Ecto neural progenitor cell (in vitro differentiated cells): Measurements from ENCODE around the gene CTIF.

Experiments
- DNase-seq: peaks from one replicate; pipeline ENCODE4 v3.0.0-alpha.2; 2018; ENCODE audit warnings: low spot score

Gene CTIF

DNA sequence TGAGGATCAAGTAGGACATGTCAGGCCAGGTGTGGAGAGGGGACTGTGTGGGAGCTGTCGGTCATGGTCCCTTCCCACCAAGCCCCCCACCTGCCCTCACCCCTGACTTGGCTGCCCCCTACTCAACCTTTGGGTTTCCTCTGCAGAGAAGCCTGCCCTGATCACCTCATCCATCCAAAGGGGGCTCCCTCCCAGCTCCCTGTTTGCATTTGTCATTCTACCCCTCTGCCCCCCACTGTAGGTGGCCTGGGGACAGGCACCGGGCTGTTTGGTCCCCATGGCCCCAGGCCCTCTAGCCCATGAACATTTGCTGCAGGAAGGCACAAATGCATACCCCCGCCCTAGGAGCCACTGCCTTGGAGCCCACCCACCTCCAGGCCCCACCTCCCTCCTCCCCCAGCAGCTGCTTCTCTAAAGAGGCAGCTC is 296.9 kb downstream of the CTIF start:
- DNase-seq = no peak

- DNase-seq = no peak
These were observed 297.5 kb downstream of the CTIF start for GRCh38 chr18:48836231-48836805.

- no peak for DNase-seq
These were observed 298.2 kb downstream of the CTIF start for GRCh38 chr18:48836806-48837615.

DNA sequence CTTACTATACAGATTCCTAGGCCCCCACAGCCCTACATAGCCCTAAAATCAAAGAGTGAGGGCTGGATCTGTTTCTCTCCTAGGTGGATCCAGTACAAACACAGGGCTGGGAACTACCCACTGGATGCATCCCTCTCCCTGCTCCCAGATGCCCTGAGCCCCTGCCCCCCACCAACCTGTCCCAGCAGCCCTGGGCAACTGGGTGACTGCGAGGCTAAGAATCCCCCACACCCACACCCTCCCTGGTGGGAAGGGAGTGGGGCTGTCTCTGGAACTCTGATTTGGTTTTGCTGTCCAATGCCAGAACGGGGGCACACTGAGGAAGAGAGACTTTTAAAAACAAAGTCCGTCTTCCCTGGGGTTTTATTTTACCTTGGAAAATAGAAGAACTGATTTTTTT is 298.8 kb downstream of the CTIF start:
- no peak for DNase-seq

GRCh38 chr18:48838166-48838775 is 299.4 kb downstream of the CTIF start:
- no peak for DNase-seq

- DNase-seq = no peak
These were observed 300.3 kb downstream of the CTIF start for GRCh38 chr18:48838921-48839818.

GRCh38 chr18:48839819-48840490 is 301.1 kb downstream of the CTIF start:
- DNase-seq = no peak

DNA sequence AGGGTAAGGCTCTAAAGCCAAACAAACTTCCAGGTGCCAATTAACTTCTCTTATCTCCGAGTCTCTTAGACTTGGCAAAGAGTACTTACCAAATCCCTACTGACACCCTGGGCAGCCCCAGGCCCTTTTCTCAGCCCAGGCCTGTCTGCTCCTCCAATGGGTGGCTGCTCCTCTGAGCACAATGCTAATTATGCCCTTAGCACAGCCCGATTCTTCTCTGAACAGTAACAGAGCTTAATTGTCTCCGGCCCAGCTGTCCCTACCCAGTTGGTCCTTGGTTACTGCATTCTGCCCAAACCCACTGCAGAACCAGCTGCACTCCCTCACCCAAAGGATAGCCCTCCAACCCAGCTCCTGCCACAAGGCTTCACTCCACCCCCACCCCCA is 301.7 kb downstream of the CTIF start:
- no peak for DNase-seq

DNA sequence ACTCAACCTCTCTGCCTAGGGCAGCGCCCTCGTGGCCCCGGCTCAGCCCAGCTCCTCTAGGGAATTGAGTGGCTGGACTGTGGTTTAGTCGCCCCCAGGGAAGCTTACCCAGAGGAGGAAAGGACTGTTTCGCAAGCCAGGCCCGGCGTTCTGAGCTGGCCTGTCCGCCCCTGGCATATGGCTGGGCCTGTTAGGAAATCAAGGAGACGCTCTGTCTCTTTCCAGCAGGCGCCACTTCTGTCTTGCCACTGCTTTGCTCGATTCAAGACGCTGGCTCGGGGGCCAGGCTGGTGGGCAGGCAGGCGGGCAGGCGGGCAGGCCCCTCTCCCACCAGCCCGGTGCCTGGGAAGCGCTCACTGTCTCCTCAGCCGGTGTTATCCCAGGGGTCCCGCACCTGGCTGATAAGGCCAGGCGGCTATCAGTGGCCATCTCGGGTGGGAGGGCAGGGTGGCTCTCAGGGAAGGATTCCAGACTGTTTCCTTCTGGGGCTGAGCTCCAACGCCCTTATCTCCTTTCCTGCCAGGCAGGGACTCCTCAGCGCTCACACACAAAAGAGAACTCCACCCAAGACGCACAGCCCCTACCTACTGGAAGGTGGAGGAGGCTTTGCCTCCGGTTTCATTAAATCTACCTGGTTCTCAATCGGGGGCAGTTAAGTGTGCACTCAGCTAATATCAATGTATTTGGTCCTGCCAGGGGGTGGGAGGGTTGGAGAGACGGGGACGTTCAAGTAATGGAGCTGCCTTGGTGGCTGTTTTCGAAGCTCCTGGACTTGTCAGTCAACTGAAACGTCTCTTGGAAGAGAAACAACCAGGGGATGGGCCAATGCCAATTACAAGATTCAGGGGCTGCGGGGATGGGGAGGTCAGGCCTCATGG is 302.8 kb downstream of the CTIF start:
- no peak for DNase-seq

GRCh38 chr18:48842259-48843061 is 303.6 kb downstream of the CTIF start:
- DNase-seq = no peak

DNA sequence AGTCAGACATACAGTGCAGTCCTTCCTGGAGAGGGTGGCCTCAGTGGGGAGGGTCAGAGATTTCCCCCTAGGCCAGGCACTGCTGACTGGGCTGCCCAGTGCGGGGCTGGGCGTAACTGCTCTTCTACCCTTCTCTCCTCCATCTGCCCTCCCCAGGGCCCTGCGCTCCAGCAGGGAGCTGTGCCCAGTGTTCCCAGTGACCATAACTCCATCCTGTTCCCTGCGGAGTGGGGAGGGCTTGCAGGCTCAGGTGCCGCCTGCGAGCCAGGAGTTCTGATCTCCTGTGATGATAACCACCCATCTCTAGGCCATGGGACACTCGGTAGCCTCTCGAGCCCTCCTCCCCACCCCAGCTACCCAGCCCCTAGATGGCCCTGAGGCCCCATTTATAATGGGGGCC is 304.3 kb downstream of the CTIF start:
- no peak for DNase-seq

GRCh38 chr18:48843596-48843995 is 304.8 kb downstream of the CTIF start:
- no peak for DNase-seq

GRCh38 chr18:48844271-48844670 is 305.4 kb downstream of the CTIF start:
- DNase-seq = no peak

DNA sequence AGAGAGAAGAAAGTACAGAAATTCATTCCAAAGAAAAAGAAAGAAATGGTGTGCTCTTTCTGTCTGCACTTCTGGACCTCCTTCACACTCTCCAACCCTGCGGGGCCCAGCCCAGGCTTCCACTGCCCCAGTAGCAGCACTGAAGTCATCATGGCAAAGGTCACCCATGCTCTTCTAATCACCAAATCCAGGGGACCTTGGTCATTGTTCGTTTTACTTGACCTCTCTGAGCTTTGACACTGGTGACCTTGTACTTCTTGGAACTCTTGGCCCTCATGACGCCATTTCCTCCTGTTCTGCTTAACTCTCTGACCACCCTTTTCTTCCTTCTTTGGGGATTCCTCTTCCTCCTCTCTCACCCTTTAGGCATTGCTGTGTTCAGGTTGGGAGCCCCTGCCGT is 306.3 kb downstream of the CTIF start:
- no peak for DNase-seq

DNA sequence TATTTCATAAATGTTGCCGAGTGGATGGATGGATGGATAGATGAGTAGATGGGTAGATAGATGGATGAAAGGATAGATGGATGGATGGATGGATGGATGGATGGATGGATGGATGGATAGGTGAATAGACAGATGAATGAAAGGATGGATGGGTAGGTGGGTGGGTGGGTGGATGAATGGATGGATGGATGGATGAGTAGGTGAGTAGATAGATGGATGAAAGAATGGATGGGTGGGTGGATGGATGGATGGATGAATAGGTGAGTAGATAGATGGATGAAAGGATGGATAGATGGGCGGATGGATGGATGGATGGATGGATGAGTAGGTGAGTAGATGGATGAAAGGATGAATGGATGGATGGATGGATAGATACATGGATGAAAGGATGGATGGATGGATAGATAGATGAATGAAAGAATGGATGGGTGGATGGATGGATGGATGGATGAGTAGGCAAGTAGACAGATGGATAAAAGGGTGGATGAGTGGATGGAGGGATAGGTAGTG is 307.6 kb downstream of the CTIF start:
- DNase-seq = no peak

DNA sequence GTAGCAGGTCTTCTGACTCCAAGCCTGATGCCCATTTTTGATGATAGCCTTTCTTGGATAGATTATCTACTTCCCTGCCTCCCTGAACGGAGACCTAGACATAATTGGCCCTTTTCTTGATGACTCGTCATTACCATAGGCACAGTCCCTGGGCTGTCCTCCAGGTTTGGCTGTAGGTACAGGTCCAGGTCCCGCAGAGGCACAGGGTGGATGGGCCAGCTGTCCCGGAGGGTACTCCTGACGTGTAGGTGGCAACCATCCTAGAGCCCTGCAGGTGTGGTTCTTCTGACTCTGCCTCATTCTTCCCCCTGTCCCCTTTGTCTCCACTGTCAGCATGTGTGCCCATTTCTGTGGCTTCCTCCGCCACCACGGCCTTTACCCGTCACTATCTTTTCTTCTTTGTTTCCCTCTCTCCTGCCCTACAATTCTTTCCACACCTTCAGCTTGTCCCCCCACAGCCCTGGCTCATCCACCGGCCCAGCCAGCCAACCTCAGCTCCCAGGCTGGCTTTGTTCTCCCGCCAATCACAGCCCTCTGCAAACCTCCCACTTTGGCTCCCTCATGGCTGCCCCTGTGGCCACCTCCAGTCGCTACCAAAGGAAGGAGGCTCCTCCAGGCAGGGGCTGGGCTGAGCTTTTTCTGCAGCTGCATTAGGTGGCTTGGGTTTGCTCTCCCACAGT is 309.1 kb downstream of the CTIF start:
- DNase-seq = no peak

GRCh38 chr18:48848641-48849143 is 309.9 kb downstream of the CTIF start:
- DNase-seq = no peak

- no peak for DNase-seq
These were observed 312.2 kb downstream of the CTIF start for GRCh38 chr18:48850822-48851598.
